ENCODE measurements around the gene ADAMTS8.

DNA sequence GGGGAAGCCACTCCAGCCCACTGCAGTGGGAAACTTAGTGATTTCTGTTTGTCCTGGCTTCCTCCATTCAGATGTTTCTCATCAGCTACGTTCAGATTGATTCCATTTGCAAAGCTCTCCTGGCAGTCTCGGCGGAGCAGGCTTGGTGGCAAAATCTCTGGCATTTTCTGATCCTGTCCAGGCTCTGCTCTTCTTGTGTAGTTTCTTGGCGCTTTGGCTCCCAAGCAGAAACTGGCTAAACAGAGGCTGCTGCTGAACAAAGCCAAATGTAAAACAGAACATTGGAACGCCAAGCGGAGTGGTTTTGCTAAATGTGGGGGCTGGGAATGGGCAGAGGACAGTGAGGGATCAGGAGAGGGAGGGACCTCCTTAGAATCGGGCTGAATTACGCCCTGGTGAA lies 36.7 kb downstream of the ADAMTS8 start:
- TF ChIP-seq POLR2A (IDR thresholded peaks at IDR 0.05; ENCODE audit: low read depth) (no peak), EP300 (IDR thresholded peaks at IDR 0.05) (no peak)
- TF ChIP-seq, protein P1, sequence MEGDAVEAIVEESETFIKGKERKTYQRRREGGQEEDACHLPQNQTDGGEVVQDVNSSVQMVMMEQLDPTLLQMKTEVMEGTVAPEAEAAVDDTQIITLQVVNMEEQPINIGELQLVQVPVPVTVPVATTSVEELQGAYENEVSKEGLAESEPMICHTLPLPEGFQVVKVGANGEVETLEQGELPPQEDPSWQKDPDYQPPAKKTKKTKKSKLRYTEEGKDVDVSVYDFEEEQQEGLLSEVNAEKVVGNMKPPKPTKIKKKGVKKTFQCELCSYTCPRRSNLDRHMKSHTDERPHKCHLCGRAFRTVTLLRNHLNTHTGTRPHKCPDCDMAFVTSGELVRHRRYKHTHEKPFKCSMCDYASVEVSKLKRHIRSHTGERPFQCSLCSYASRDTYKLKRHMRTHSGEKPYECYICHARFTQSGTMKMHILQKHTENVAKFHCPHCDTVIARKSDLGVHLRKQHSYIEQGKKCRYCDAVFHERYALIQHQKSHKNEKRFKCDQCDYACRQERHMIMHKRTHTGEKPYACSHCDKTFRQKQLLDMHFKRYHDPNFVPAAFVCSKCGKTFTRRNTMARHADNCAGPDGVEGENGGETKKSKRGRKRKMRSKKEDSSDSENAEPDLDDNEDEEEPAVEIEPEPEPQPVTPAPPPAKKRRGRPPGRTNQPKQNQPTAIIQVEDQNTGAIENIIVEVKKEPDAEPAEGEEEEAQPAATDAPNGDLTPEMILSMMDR (IDR thresholded peaks at IDR 0.05): no peak

Data from esophagus muscularis mucosa (tissue), 4 donors.